ENCODE measurements around the gene GSK3B.

GSK3B gene

GRCh38 chr3:120095979-120096426 is 1.8 kb upstream of the GSK3B start:
- DNase-seq (ENCODE audit: low read depth, low spot score): no peak

- DNase-seq (ENCODE audit: low read depth, low spot score): peak; percentile 70
Observed at GRCh38 chr3:120095226-120095978, 1.2 kb upstream of the GSK3B start.

- DNase-seq (ENCODE audit: low read depth, low spot score): peak; percentile 97
Observed at GRCh38 chr3:120094776-120095225, 554 bp upstream of the GSK3B start.

GRCh38 chr3:120093119-120093910 is 932 bp downstream of the GSK3B start:
- DNase-seq (ENCODE audit: low read depth, low spot score): no peak

GRCh38 chr3:120092474-120092873 is 1.8 kb downstream of the GSK3B start:
- no peak for DNase-seq (ENCODE audit: low read depth, low spot score)

GRCh38 chr3:120090422-120090821 is 3.8 kb downstream of the GSK3B start:
- DNase-seq (ENCODE audit: low read depth, low spot score): no peak

- no peak for DNase-seq (ENCODE audit: low read depth, low spot score)
Observed at GRCh38 chr3:120089089-120089488, 5.2 kb downstream of the GSK3B start.

- no peak for DNase-seq (ENCODE audit: low read depth, low spot score)
Observed at GRCh38 chr3:120088622-120089021, 5.6 kb downstream of the GSK3B start.

GRCh38 chr3:120081719-120082118 is 12.5 kb downstream of the GSK3B start:
- DNase-seq (ENCODE audit: low read depth, low spot score): no peak

- no peak for DNase-seq (ENCODE audit: low read depth, low spot score)
Observed at GRCh38 chr3:120080836-120081235, 13.4 kb downstream of the GSK3B start.

GRCh38 chr3:120077731-120078130 is 16.5 kb downstream of the GSK3B start:
- no peak for DNase-seq (ENCODE audit: low read depth, low spot score)

GRCh38 chr3:120072867-120073525 is 21.3 kb downstream of the GSK3B start:
- no peak for DNase-seq (ENCODE audit: low read depth, low spot score)

- no peak for DNase-seq (ENCODE audit: low read depth, low spot score)
Observed at GRCh38 chr3:120071259-120071658, 23.0 kb downstream of the GSK3B start.

- no peak for DNase-seq (ENCODE audit: low read depth, low spot score)
Observed at GRCh38 chr3:120070263-120070981, 23.8 kb downstream of the GSK3B start.

- no peak for DNase-seq (ENCODE audit: low read depth, low spot score)
Observed at GRCh38 chr3:120067083-120067482, 27.2 kb downstream of the GSK3B start.

GRCh38 chr3:120066634-120067033 is 27.6 kb downstream of the GSK3B start:
- no peak for DNase-seq (ENCODE audit: low read depth, low spot score)

- DNase-seq (ENCODE audit: low read depth, low spot score): no peak
Observed at GRCh38 chr3:120064641-120065040, 29.6 kb downstream of the GSK3B start.

GRCh38 chr3:120062474-120062873 is 31.8 kb downstream of the GSK3B start:
- no peak for DNase-seq (ENCODE audit: low read depth, low spot score)

GRCh38 chr3:120059081-120059864 is 35.0 kb downstream of the GSK3B start:
- DNase-seq (ENCODE audit: low read depth, low spot score): no peak

- no peak for DNase-seq (ENCODE audit: low read depth, low spot score)
Observed at GRCh38 chr3:120057626-120058025, 36.6 kb downstream of the GSK3B start.

- no peak for DNase-seq (ENCODE audit: low read depth, low spot score)
Observed at GRCh38 chr3:120057029-120057428, 37.2 kb downstream of the GSK3B start.

Data from activated naive CD8-positive, alpha-beta T cell treated with anti-CD3 and anti-CD28 coated beads, Interleukin-2, amount 50 U/mL, for 16 hours (primary cell).